ENCODE data around the gene NR4A3. TPM values are rescaled to one million over a fixed set of nuclear protein-coding genes. Genes with fewer than 3 reads are reported as not detected.

The NR4A3 gene
- total and polyA plus RNA-seq, 2 of the 13 experiments (the other 11 are each of a cell fraction or from before 2014, with no cell fraction given), result 0.02 to 0.09 TPM

DNA sequence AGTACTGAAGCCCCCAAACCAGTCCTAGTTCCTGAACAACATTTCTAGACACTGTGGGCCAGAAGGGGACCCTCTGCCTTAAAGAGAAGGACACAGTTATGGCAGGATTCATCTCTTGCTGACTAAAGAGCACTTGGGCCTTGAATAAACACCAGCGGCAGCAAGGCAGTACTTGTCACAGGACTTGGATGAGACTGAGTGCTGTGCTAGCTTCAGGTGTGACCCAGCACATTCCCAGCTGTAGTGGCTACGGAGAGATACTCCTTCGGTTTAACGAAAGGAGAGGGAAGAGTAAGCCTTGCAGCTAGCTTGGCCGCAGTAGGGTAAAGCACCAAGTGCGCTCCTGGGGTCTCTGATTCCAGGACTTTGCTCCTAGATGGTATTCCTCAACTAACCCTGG is 73.8 kb downstream of the NR4A3 start:
- no peak for DNase-seq (ENCODE audit: low spot score)
- WGBS (ENCODE audit: low lambda C conversion rate), result 69% methylated on average over 6 of the region's 6 CpGs
- no peak for ATAC-seq
- ChIA-PET POLR2A (no interaction called here), CTCF (ENCODE audit: low intra/inter-chr PET ratio, low total read pairs) (no interaction called here)
- H3K79me2 ChIP-seq (ENCODE audit: insufficient read depth, low read length), result no peaks in the 10 kb centered on the region
- no peak overlapping the region for H3K4me3 ChIP-seq (replicated peaks in 1 of 3; ENCODE audit: insufficient read depth in 1 of 3, low read depth in 2 of 3, low read length in 3 of 3)
- H3K27ac ChIP-seq (ENCODE audit: extremely low read length, insufficient read depth, low read length), result no peak overlapping the region
- intact Hi-C loops (cut with micrococcal nuclease; ENCODE audit: unreplicated experiment), result no loop called here
- in situ Hi-C loops (cut with HindIII; ENCODE audit: extremely low pct_ligation_motif_present, low pct_unique_long_range_greater_than_20kb), result no loop called here
- H3K4me1 ChIP-seq (ENCODE audit: insufficient read depth, low read length), result no peaks in the 10 kb centered on the region
- FAIRE-seq, result no peak
- no peak overlapping the region for H3K9ac ChIP-seq (ENCODE audit: insufficient read depth, low read depth, low read length)
- no TSS peak for BruUV-seq (replicated peaks)
- no peaks in the 10 kb centered on the region for H3K9me3 ChIP-seq (ENCODE audit: low read length)
- no peak overlapping the region for H3K4me2 ChIP-seq (ENCODE audit: low read depth, low read length)
- H3K36me3 ChIP-seq (replicated peaks in 1 of 2; ENCODE audit: control insufficient read depth in 1 of 2, insufficient read depth in 2 of 2, low read length in 2 of 2), result no peaks in the 10 kb centered on the region
- H3K27me3 ChIP-seq (ENCODE audit: control insufficient read depth in 1 of 2, insufficient read depth in 2 of 2, low read length in 2 of 2), result 0 out of 5 replicates have a peak, but pooled peaks cover 0 to 3% of the 10 kb centered on the region in 2 experiments
- no peak for TF ChIP-seq SMC3 (IDR thresholded peaks at IDR 0.05; ENCODE audit: low read length)
- no peak for TF ChIP-seq NBN (conservative IDR thresholded peaks at IDR 0.05)
- TF ChIP-seq, protein P1, sequence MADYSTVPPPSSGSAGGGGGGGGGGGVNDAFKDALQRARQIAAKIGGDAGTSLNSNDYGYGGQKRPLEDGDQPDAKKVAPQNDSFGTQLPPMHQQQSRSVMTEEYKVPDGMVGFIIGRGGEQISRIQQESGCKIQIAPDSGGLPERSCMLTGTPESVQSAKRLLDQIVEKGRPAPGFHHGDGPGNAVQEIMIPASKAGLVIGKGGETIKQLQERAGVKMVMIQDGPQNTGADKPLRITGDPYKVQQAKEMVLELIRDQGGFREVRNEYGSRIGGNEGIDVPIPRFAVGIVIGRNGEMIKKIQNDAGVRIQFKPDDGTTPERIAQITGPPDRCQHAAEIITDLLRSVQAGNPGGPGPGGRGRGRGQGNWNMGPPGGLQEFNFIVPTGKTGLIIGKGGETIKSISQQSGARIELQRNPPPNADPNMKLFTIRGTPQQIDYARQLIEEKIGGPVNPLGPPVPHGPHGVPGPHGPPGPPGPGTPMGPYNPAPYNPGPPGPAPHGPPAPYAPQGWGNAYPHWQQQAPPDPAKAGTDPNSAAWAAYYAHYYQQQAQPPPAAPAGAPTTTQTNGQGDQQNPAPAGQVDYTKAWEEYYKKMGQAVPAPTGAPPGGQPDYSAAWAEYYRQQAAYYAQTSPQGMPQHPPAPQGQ (CRISPR knock-in tag; IDR thresholded peaks at IDR 0.05; ENCODE audit: borderline replicate concordance), result no peak
- no peak for TF ChIP-seq SMYD3 (CRISPR knock-in tag; IDR thresholded peaks at IDR 0.05)
- no peak for TF ChIP-seq GFI1 (CRISPR knock-in tag; IDR thresholded peaks at IDR 0.05; ENCODE audit: borderline replicate concordance)
- TF ChIP-seq, protein P2, sequence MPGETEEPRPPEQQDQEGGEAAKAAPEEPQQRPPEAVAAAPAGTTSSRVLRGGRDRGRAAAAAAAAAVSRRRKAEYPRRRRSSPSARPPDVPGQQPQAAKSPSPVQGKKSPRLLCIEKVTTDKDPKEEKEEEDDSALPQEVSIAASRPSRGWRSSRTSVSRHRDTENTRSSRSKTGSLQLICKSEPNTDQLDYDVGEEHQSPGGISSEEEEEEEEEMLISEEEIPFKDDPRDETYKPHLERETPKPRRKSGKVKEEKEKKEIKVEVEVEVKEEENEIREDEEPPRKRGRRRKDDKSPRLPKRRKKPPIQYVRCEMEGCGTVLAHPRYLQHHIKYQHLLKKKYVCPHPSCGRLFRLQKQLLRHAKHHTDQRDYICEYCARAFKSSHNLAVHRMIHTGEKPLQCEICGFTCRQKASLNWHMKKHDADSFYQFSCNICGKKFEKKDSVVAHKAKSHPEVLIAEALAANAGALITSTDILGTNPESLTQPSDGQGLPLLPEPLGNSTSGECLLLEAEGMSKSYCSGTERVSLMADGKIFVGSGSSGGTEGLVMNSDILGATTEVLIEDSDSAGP (CRISPR knock-in tag; IDR thresholded peaks at IDR 0.05; ENCODE audit: borderline replicate concordance), result no peak
- TF ChIP-seq MYC (CRISPR knock-in tag; IDR thresholded peaks at IDR 0.05; ENCODE audit: borderline replicate concordance), result no peak
- TF ChIP-seq MAF1 (CRISPR knock-in tag; IDR thresholded peaks at IDR 0.05; ENCODE audit: borderline replicate concordance), result no peak
- TF ChIP-seq BRD4 (CRISPR knock-in tag; IDR thresholded peaks at IDR 0.05), result no peak
- no peak for TF ChIP-seq MIER3 (CRISPR knock-in tag; IDR thresholded peaks at IDR 0.05; ENCODE audit: borderline replicate concordance)
- no peak for TF ChIP-seq ZNF260 (CRISPR knock-in tag; IDR thresholded peaks at IDR 0.05; ENCODE audit: borderline replicate concordance, low read depth)
- no peak for TF ChIP-seq AHR (CRISPR knock-in tag; IDR thresholded peaks at IDR 0.05)
- no peaks in the 10 kb centered on the region for H4K20me1 ChIP-seq (ENCODE audit: insufficient read depth, low read length)
- no peak overlapping the region for H2AFZ ChIP-seq (ENCODE audit: low read length)

Measured in HepG2 (cell line).